Right atrium auricular region (tissue), 2 donors: ENCODE measurements around the gene SAPCD2. TPM values are rescaled to one million over a fixed set of nuclear protein-coding genes. Genes with fewer than 3 reads are reported as not detected.

ENCODE experiments used
- DNase-seq: peaks from one replicate; pipeline ENCODE4 v3.0.0-alpha.2; 2019; ENCODE audit warnings: low spot score
- H3K27ac ChIP-seq, 2 donors: fragments of 200-600 bp; sonication (generic); 1 replicate in 1 of 2; 2 replicates in 1 of 2; pipeline ENCODE4 v1.5.1; 2016 to 2019
- H3K27me3 ChIP-seq, 2 donors: fragments of 200-600 bp; sonication (generic); one replicate each; pipeline versions ENCODE4 v1.5.1 to v1.6.0; 2017 to 2019
- H3K36me3 ChIP-seq: fragments of 200-600 bp; sonication (generic); one replicate; pipeline ENCODE4 v1.5.1; 2016
- H3K4me1 ChIP-seq, 2 donors: fragments of 200-600 bp; sonication (generic); one replicate each; pipeline versions ENCODE4 v1.5.1 to v1.6.0; 2017 to 2019
- H3K4me3 ChIP-seq, 2 donors: fragments of 200-600 bp; sonication (generic); 1 replicate in 1 of 2; 2 replicates in 1 of 2; pipeline ENCODE4 v1.5.1; 2017 to 2019; ENCODE audit warnings: mild to moderate bottlenecking in 1 of 2, moderate library complexity in 1 of 2
- H3K9me3 ChIP-seq, 2 donors: fragments of 200-600 bp; sonication (generic); one replicate each; pipeline ENCODE4 v1.5.1; 2019
- CTCF ChIP-seq, 2 donors: fragments of 200-600 bp; sonication (generic); IDR thresholded peaks; one replicate each; pipeline ENCODE4 v1.5.1; 2019; ENCODE audit warnings: antibody characterized with exemption in 2 of 2
- total RNA-seq, 2 donors: library from RNA; depleted of rRNA; stranded (reverse); fragments of >200 nt; gene quantifications; one replicate each; pipeline ENCODE4 v1.1.0, GENCODE V29; 2016

SAPCD2 gene
- total RNA-seq, 2 donors from 2014 or later: 0.12 to 0.63 TPM

- H3K4me1 ChIP-seq: peaks cover 0 to 42% of the 10 kb centered on the region in 2 donors
- H3K27ac ChIP-seq: peak within 1 kb of the TSS; percentile 82 to 97
- peak; percentile 70 for DNase-seq
- H3K36me3 ChIP-seq: peaks cover 23% of the 10 kb centered on the region
- peak within 1 kb of the TSS; percentile 88 to 91 for H3K4me3 ChIP-seq
- peak in 1 of 2 donors; percentile 6 for TF ChIP-seq CTCF (IDR thresholded peaks at IDR 0.05)
- no peaks in the 10 kb centered on the region for H3K9me3 ChIP-seq
- no peaks in the 10 kb centered on the region for H3K27me3 ChIP-seq
Measured at GRCh38 chr9:137114613-137115393, 44.4 kb upstream of the SAPCD2 start, which contains the start of gene DPP7. Gene DPP7, minus strand, starts transcription at chr9:137114733. Its CDS starts 20 bp downstream, at chr9:137114713.

GRCh38 chr9:137114220-137114612, 43.9 kb upstream of the SAPCD2 start:
- peak overlapping the region; percentile 82 to 97 for H3K27ac ChIP-seq
- DNase-seq: no peak

GRCh38 chr9:137113385-137114159, 43.2 kb upstream of the SAPCD2 start:
- Histone ChIP-seq H3K36me3 (peaks cover 33% of the 10 kb centered on the region), H3K27ac (no peak overlapping the region), H3K4me1 (peaks cover 0 to 42% of the 10 kb centered on the region in 2 donors), H3K27me3 (no peaks in the 10 kb centered on the region), H3K9me3 (no peaks in the 10 kb centered on the region), H3K4me3 (peak overlapping the region; percentile 88 to 91)
- no peak for TF ChIP-seq CTCF (IDR thresholded peaks at IDR 0.05)
- DNase-seq: no peak

More at GRCh38 chr9:137114220-137114612, 43.9 kb upstream of the SAPCD2 start:
- peaks cover 28% of the 10 kb centered on the region for H3K36me3 ChIP-seq
- H3K27me3 ChIP-seq: no peaks in the 10 kb centered on the region
- H3K4me1 ChIP-seq: peaks cover 0 to 42% of the 10 kb centered on the region in 2 donors
- H3K9me3 ChIP-seq: no peaks in the 10 kb centered on the region
- peak overlapping the region; percentile 88 to 91 for H3K4me3 ChIP-seq
- no peak for TF ChIP-seq CTCF (IDR thresholded peaks at IDR 0.05)

GRCh38 chr9:137112564-137113384, 42.4 kb upstream of the SAPCD2 start:
- Histone ChIP-seq H3K27me3 (no peaks in the 10 kb centered on the region), H3K36me3 (peaks cover 41% of the 10 kb centered on the region), H3K9me3 (no peaks in the 10 kb centered on the region), H3K4me1 (peaks cover 0 to 38% of the 10 kb centered on the region in 2 donors), H3K27ac (no peak overlapping the region), H3K4me3 (no peak overlapping the region)
- TF ChIP-seq CTCF (IDR thresholded peaks at IDR 0.05): no peak
- DNase-seq: no peak

- Histone ChIP-seq H3K27ac (no peak overlapping the region), H3K27me3 (no peaks in the 10 kb centered on the region), H3K36me3 (peaks cover 49% of the 10 kb centered on the region), H3K4me3 (no peak overlapping the region), H3K9me3 (no peaks in the 10 kb centered on the region), H3K4me1 (peaks cover 0 to 30% of the 10 kb centered on the region in 2 donors)
- TF ChIP-seq CTCF (IDR thresholded peaks at IDR 0.05): no peak
- no peak for DNase-seq
Measured at GRCh38 chr9:137111788-137112563, 41.6 kb upstream of the SAPCD2 start.
